Stomach (tissue), 9 donors: ENCODE data around the gene MSH4. TPM values are rescaled to one million over a fixed set of nuclear protein-coding genes. Genes with fewer than 3 reads are reported as not detected.
A peak's percentile ranks its signal among the peaks of the same experiment; 100 is the strongest.
"Not testable (repeated sequence)": the region's sequence is repeated elsewhere in the genome, so short reads cannot be mapped to it uniquely, and the experiment has no call there.

Experiments used
- DNase-seq, 2 donors: peaks; one replicate each; pipeline versions ENCODE4 v3.0.0 to v3.0.0-alpha.2; 2013 to 2019
- H3K27ac ChIP-seq, 5 donors: fragments of 200-600 bp in 4 of 5; sonication (generic) in 4 of 5; one replicate each; pipeline ENCODE4 v1.5.1; 2013 to 2019; ENCODE audit warnings: mild to moderate bottlenecking in 1 of 5, moderate library complexity in 1 of 5
- H3K27me3 ChIP-seq, 3 donors: fragments of 200-600 bp; sonication (generic); one replicate each; pipeline ENCODE4 v1.5.1; 2017 to 2019; ENCODE audit warnings: mixed run types in 1 of 3
- H3K36me3 ChIP-seq, 4 donors: fragments of 200-600 bp; sonication (generic); 1 replicate in 3 of 4; 2 replicates in 1 of 4; pipeline ENCODE4 v1.5.1; 2016 to 2019
- H3K4me1 ChIP-seq, 4 donors: fragments of 200-600 bp; sonication (generic); one replicate each; pipeline ENCODE4 v1.5.1; 2016 to 2019
- H3K4me3 ChIP-seq, 4 donors: fragments of 200-600 bp; sonication (generic) in 3 of 4; one replicate each; pipeline ENCODE4 v1.5.1; 2016 to 2019; ENCODE audit warnings: mild to moderate bottlenecking in 1 of 4
- H3K9me3 ChIP-seq, 4 donors: fragments of 200-600 bp; sonication (generic); one replicate each; pipeline ENCODE4 v1.5.1; 2016 to 2019
- EP300 ChIP-seq: sonication (generic); formaldehyde crosslinking; IDR thresholded peaks from one replicate; pipeline ENCODE4 v1.6.1; 2017; ENCODE audit warnings: antibody characterized with exemption
- POLR2A ChIP-seq, 4 donors: fragments of 450-650 bp; IDR thresholded peaks; one replicate each; pipeline ENCODE4 v1.6.1; 2016; ENCODE audit warnings: antibody characterized with exemption in 4 of 4, control low read depth in 2 of 4, mild to moderate bottlenecking in 1 of 4, moderate library complexity in 1 of 4
- POLR2AphosphoS5 ChIP-seq, 3 donors: sonication (generic); formaldehyde crosslinking; IDR thresholded peaks; one replicate each; pipeline ENCODE4 v1.6.1; 2016; ENCODE audit warnings: antibody characterized with exemption in 3 of 3
- WGBS, 5 donors: extraction: QIAGEN DNeasy Blood & Tissue Kit in 3 of 5; methylation state at CpG; one replicate each; pipeline versions ENCODE4 v1.1.5 to v1.1.7; 2013 to 2018; 5-methylcytosine and 5-hydroxymethylcytosine counted together
- intact Hi-C: fragments of 100-400 bp; cut with DNase I; formaldehyde crosslinking; loops from one replicate; pipeline ENCODE4 v1.15.1; 2023; ENCODE audit warnings: low total_unique reads
- polyA plus RNA-seq, 3 donors: library from polyadenylated mRNA; stranded (reverse); fragments of 200-250 nt; gene quantifications; one replicate each; pipeline ENCODE4 v1.2.3, GENCODE V29; 2013
- total RNA-seq, 5 donors: library from RNA; depleted of rRNA; stranded (reverse); fragments of >200 nt; gene quantifications; one replicate each; pipeline versions ENCODE4 v1.1.0 to v1.2.3, GENCODE V29; 2014 to 2016
- TF ChIP-seq, protein P1 (sequence below), 7 experiments: fragments of 450-650 bp in 4 of 7; fragments of 200-600 bp in 3 of 7; sonication (generic) in 3 of 7; IDR thresholded peaks; one replicate each; pipeline ENCODE4 v1.5.1; 2016 to 2019; ENCODE audit warnings: antibody characterized with exemption in 7 of 7, control low read depth in 2 of 7, mild to moderate bottlenecking in 1 of 7
- donor health status: healthy with polysubstance abuse.
- donor health status: Bipolar disorder and iron deficiency.
- donor health status: healthy.

The MSH4 gene
- total and polyA plus RNA-seq, 8 donors: 0.14 to 0.30 (median 0.18) TPM; not detected in 5

DNA sequence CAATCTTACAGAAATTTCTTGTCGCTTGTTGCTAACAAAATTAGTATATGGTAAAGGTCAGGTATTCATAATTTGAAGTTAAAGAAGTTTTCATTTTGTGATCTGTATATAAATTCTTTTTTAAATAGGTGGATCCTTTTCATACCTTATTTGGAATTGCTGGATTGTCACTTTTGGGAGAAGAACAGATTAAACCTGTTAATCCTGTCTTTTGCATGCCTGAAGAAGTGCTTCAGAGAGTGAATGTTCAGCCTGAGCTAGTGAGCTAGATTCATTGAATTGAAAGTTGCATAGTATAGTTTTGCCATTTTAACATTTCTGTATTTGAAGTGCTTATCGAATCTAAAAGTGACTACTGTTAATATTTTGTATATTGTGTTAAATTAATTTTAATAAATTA is 2.3 kb upstream of the MSH4 start:
- TF ChIP-seq EP300 (no peak), POLR2A (IDR thresholded peaks at IDR 0.05) (no peak), POLR2AphosphoS5 (IDR thresholded peaks at IDR 0.05) (no peak)
- TF ChIP-seq, protein P1, sequence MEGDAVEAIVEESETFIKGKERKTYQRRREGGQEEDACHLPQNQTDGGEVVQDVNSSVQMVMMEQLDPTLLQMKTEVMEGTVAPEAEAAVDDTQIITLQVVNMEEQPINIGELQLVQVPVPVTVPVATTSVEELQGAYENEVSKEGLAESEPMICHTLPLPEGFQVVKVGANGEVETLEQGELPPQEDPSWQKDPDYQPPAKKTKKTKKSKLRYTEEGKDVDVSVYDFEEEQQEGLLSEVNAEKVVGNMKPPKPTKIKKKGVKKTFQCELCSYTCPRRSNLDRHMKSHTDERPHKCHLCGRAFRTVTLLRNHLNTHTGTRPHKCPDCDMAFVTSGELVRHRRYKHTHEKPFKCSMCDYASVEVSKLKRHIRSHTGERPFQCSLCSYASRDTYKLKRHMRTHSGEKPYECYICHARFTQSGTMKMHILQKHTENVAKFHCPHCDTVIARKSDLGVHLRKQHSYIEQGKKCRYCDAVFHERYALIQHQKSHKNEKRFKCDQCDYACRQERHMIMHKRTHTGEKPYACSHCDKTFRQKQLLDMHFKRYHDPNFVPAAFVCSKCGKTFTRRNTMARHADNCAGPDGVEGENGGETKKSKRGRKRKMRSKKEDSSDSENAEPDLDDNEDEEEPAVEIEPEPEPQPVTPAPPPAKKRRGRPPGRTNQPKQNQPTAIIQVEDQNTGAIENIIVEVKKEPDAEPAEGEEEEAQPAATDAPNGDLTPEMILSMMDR (IDR thresholded peaks at IDR 0.05): no peak
- WGBS, 5 donors: 94 to 98% (median 96%) methylated on average over 2 of the region's 2 CpGs
- Histone ChIP-seq H3K36me3 (peaks cover 33 to 94% (median 91%) of the 10 kb centered on the region in 4 donors), H3K27me3 (no peaks in the 10 kb centered on the region), H3K4me1 (peaks cover 16 to 38% (median 18%) of the 10 kb centered on the region in 4 donors), H3K9me3 (no peaks in the 10 kb centered on the region), H3K27ac (no peak overlapping the region), H3K4me3 (no peak overlapping the region)
- DNase-seq: no peak
- intact Hi-C loops: no loop called here

DNA sequence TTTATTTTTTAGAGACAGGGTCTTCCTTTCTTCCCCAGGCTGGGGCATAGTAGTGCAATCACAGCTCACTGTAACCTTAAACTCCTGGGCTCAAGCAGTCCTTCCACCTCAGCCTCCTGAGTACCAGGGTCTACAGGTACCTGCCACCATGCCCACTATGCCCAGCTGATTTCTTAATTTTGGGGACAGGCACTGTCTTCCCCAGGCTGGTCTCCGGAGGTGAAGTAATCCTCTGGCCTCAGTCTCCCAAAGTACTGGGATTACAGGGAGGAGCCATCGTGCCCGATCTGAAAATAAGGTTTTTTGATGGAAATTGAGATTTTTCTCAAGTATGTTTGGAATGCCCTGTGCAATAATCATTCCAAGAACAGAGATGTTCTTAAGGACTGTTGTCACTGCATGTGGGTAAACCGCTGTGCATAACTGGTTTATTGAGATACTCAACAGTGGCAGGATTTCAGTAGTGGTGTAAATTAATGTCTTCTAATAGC is 934 bp upstream of the MSH4 start:
- H3K9me3 ChIP-seq: no peaks in the 10 kb centered on the region
- intact Hi-C loops: no loop called here
- H3K27ac ChIP-seq: no peak overlapping the region
- peaks cover 2 to 25% (median 4%) of the 10 kb centered on the region in 4 donors for H3K4me1 ChIP-seq
- TF ChIP-seq EP300 (no peak), POLR2AphosphoS5 (IDR thresholded peaks at IDR 0.05) (peak in 1 of 3 donors; percentile 2), POLR2A (IDR thresholded peaks at IDR 0.05) (no peak)
- TF ChIP-seq, protein P1 (IDR thresholded peaks at IDR 0.05): no peak
- H3K27me3 ChIP-seq: no peaks in the 10 kb centered on the region
- WGBS, 5 donors: 86 to 98% (median 96%) methylated on average over 2 to 4 of the region's 4 CpGs
- H3K36me3 ChIP-seq: peaks cover 33 to 81% (median 78%) of the 10 kb centered on the region in 4 donors
- no peak for DNase-seq
- H3K4me3 ChIP-seq: no peak overlapping the region

DNA sequence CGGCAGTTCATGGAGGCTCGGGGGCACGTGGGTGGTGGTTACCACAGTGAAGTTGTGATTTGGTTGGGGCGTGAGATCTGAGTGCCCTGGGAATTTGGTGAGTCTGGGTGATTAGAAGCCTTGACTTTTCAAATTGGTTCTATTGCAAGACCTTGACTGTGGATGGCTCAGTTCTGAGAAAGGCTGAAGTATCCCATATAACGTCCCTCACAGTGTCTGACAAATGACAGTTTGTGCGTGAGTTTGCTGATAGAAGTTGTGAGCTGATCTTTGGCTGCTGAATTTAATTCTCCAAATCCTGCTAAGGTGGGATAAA is 549 bp downstream of the MSH4 start:
- no peak overlapping the region for H3K27ac ChIP-seq
- TF ChIP-seq POLR2AphosphoS5 (IDR thresholded peaks at IDR 0.05) (peak in 1 of 3 donors; percentile 5), EP300 (no peak)
- TF ChIP-seq, protein P1 (IDR thresholded peaks at IDR 0.05): no peak
- WGBS, 5 donors: 69 to 89% (median 81%) methylated on average over 6 of the region's 6 CpGs
- H3K4me1 ChIP-seq: peaks cover 0 to 11% (median 0%) of the 10 kb centered on the region in 4 donors
- no peaks in the 10 kb centered on the region for H3K27me3 ChIP-seq
- peak overlapping the region in 1 of 4 donors; percentile 5 for H3K4me3 ChIP-seq
- DNase-seq: no peak
- intact Hi-C loops: no loop called here
- H3K36me3 ChIP-seq: peaks cover 31 to 66% (median 63%) of the 10 kb centered on the region in 4 donors
- no peaks in the 10 kb centered on the region for H3K9me3 ChIP-seq

DNA sequence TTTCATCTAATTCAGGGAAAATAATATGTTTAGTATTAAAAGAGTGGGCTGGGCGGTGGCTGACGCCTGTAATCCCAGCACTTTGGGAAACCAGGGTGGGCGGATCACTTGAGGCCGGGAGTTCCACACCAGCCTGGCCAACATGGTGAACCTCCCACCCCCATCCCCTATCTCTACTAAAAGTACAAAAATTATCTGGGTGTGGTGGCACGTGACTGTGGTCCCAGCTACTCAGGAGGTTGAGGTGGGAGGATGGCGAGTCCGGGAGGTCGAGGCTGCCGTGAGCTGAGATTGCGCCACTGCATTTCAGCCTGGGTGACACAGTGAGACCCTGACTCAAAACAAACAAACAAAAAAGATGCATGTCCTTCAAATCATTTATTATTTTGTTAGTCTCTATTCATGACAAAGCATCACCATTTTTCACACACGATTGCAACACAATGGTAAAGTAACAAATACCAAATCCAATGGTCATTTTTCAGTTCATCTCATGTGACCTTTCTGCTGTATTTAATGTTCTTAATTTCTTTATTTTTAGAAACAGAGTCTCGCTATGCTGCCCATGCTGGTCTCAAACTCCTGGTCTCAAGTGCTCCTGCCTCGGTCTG is 1.0 kb downstream of the MSH4 start:
- H3K36me3 ChIP-seq: peaks cover 26 to 61% (median 58%) of the 10 kb centered on the region in 4 donors
- WGBS, 5 donors: 85 to 91% (median 90%) methylated on average over 13 of the region's 13 CpGs
- H3K4me3 ChIP-seq: no peak overlapping the region
- no peak for DNase-seq
- intact Hi-C loops: no loop called here
- no peak overlapping the region for H3K27ac ChIP-seq
- TF ChIP-seq EP300 (no peak), POLR2AphosphoS5 (IDR thresholded peaks at IDR 0.05) (no peak), POLR2A (IDR thresholded peaks at IDR 0.05) (no peak)
- TF ChIP-seq, protein P1 (IDR thresholded peaks at IDR 0.05): no peak
- peaks cover 0 to 10% (median 0%) of the 10 kb centered on the region in 4 donors for H3K4me1 ChIP-seq
- H3K9me3 ChIP-seq: no peaks in the 10 kb centered on the region
- H3K27me3 ChIP-seq: no peaks in the 10 kb centered on the region

DNA sequence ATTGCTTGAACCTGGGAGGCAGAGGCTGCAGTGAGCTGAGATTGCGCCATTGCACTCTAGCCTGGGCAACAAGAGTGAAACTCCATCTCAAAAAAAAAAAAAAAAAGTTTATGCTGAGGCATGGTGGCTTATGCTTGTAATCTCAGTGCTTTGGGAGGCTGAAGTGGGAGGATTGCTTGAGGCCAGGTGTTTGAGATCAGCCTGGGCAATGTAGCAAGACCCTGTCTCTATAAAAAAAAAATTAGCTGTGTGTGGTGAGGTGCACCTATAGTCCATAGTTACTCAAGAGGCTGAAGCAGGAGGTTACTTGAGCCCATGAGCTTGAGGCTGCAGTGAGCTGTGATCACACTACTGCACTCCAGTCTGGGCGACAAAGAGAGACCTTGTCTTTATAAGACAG is 4.8 kb downstream of the MSH4 start:
- H3K4me1 ChIP-seq, DNase-seq, intact Hi-C loops, H3K9me3 ChIP-seq, H3K4me3 ChIP-seq, H3K27me3 ChIP-seq, H3K27ac ChIP-seq: not testable (repeated sequence)
- H3K36me3 ChIP-seq: peaks cover 6 to 23% (median 21%) of the 10 kb centered on the region in 4 donors
- WGBS, 5 donors: 71 to 100% (median 95%) methylated on average over 2 of the region's 2 CpGs
